Measurements from ENCODE around the gene CUL3.

DNA sequence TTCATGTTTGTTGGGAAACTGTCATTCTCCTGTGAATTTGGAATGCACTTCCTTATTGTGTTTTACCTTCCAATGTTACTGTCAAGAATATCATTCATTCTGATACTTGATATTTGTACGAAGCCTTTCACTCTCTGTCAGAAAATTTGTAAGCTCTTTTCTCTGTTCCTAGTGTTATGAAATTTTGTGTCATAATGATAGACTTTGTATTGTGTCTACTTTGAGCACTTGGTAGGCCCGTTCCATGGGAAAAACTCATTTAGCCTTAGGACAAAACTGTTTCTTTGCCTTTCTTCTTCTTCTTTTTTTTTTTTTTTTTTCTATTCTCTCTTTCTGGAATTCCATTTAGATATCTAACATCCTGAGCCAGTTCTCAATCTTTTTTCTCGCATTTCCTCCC is 131.3 kb downstream of the CUL3 start:
- TF ChIP-seq, protein P1, sequence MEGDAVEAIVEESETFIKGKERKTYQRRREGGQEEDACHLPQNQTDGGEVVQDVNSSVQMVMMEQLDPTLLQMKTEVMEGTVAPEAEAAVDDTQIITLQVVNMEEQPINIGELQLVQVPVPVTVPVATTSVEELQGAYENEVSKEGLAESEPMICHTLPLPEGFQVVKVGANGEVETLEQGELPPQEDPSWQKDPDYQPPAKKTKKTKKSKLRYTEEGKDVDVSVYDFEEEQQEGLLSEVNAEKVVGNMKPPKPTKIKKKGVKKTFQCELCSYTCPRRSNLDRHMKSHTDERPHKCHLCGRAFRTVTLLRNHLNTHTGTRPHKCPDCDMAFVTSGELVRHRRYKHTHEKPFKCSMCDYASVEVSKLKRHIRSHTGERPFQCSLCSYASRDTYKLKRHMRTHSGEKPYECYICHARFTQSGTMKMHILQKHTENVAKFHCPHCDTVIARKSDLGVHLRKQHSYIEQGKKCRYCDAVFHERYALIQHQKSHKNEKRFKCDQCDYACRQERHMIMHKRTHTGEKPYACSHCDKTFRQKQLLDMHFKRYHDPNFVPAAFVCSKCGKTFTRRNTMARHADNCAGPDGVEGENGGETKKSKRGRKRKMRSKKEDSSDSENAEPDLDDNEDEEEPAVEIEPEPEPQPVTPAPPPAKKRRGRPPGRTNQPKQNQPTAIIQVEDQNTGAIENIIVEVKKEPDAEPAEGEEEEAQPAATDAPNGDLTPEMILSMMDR (IDR thresholded peaks at IDR 0.05): no peak
- no peak for TF ChIP-seq POLR2A (IDR thresholded peaks at IDR 0.05)
- no peak for TF ChIP-seq POLR2AphosphoS5 (IDR thresholded peaks at IDR 0.05)
- no peak for TF ChIP-seq EP300 (IDR thresholded peaks at IDR 0.05)

Data from stomach (tissue), 4 donors.